ENCODE measurements around the gene PRKD2. TPM values are rescaled to one million over a fixed set of nuclear protein-coding genes. Genes with fewer than 3 reads are reported as not detected.

The PRKD2 gene
- total and polyA plus RNA-seq, 2 of the 8 experiments (the other 6 are each of a cell fraction or from before 2014, with no cell fraction given) = 24.4 to 63.8 TPM

DNA sequence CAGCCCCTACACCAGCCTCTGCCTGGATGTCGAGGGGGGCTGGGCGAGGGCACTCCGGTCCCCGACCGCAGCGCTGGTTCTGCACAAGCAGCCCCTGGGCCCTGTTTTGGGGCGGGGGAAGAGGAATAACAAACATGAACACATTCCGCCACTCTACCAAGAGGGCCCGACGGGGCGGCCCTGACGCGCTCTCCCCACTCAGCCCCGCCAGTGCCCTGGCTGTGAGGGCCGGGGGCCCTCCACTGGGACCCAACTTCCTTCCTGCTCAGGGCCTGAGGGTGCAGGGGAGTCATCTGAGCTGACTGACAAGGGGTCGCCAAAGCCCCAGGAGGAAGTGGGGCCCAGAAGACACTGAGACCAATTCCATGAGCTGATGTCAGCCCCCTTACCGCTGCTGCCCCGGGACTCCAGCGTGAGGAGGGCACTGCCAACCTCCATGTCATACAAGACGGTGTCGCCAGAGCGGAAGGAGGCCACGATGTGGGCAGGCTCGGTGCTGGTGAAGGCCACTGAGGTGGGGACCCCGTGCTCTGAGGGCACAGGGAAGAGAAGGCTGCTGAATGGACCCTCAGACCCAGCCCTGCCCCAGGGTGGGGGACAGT is 5.6 kb upstream of the PRKD2 start:
- Histone ChIP-seq H2BK120ac (replicated peaks; ENCODE audit: low read depth, low read length) (no peak overlapping the region), H4K20me1 (replicated peaks in 1 of 2; ENCODE audit: control insufficient read depth in 1 of 2, insufficient read depth in 2 of 2, low read length in 2 of 2) (peaks cover 12 to 32% of the 10 kb centered on the region in 2 experiments), H2BK20ac (ENCODE audit: low read length) (no peak overlapping the region), H4K5ac (ENCODE audit: insufficient read length, low read depth, low read length) (no peak overlapping the region), H3K9ac (replicated peaks in 1 of 4; ENCODE audit: extremely low read depth in 1 of 4, low read depth in 3 of 4, low read length in 3 of 4) (no peak overlapping the region), H4K91ac (replicated peaks; ENCODE audit: insufficient read length, low read length) (no peak overlapping the region), H3K4me1 (replicated peaks in 1 of 4; ENCODE audit: control insufficient read depth in 3 of 4, insufficient read depth in 4 of 4, low read length in 3 of 4) (peaks cover 0 to 12% (median 2%) of the 10 kb centered on the region in 4 experiments; a peak in 6 of 7 replicates), H3K36me3 (ENCODE audit: control insufficient read depth in 2 of 4, insufficient read depth in 4 of 4, low read length in 3 of 4) (peaks cover 20 to 68% (median 53%) of the 10 kb centered on the region in 4 experiments), H2BK15ac (ENCODE audit: low read length) (no peak overlapping the region), H3K56ac (replicated peaks; ENCODE audit: insufficient read length, low read depth, low read length) (no peak overlapping the region), H4K8ac (ENCODE audit: extremely low read depth, insufficient read depth, low read length) (no peak overlapping the region; the same call in 1 of the 2 replicates), H3K4me2 (ENCODE audit: insufficient read depth in 1 of 2, low read depth in 2 of 2, low read length in 2 of 2) (no peak overlapping the region), H3K14ac (ENCODE audit: insufficient read length) (no peak overlapping the region), H3K27me3 (replicated peaks in 1 of 4; ENCODE audit: control insufficient read depth in 3 of 4, extremely low read depth in 1 of 4, insufficient read depth in 3 of 4, low read length in 3 of 4) (no peaks in the 10 kb centered on the region), H2BK12ac (ENCODE audit: low read depth, low read length) (no peak overlapping the region), H3K18ac (ENCODE audit: extremely low read depth, low read length) (no peak overlapping the region), H2AK5ac (ENCODE audit: low read depth, low read length) (no peak overlapping the region), H3K27ac (ENCODE audit: low read depth, low read length) (peak overlapping the region; percentile 15; the same call in 1 of the 2 replicates), H3K9me3 (ENCODE audit: insufficient read depth in 2 of 2, low read depth in 1 of 2, low read length in 1 of 2) (no peaks in the 10 kb centered on the region), H2BK5ac (ENCODE audit: low read depth, low read length) (peak overlapping the region; percentile 63; the same call in 1 of the 2 replicates), H3K79me1 (ENCODE audit: low read depth, low read length) (peaks cover 8% of the 10 kb centered on the region; the same call in 1 of the 2 replicates), H2AFZ (ENCODE audit: low read length) (no peak overlapping the region), H3K23ac (ENCODE audit: insufficient read length) (no peak overlapping the region), H3K79me2 (ENCODE audit: control insufficient read depth in 1 of 2, insufficient read depth in 2 of 2, low read length in 2 of 2) (peaks cover 0 to 3% of the 10 kb centered on the region in 2 experiments; a peak in 1 of 4 replicates), H3K4ac (replicated peaks; ENCODE audit: insufficient read length, low read depth, low read length) (no peak overlapping the region), H3K23me2 (ENCODE audit: low read depth, low read length) (no peaks in the 10 kb centered on the region; the same call in 1 of the 2 replicates), H3K4me3 (ENCODE audit: extremely low read depth in 1 of 4, insufficient read depth in 2 of 4, low read depth in 3 of 4, low read length in 4 of 4) (no peak overlapping the region)
- no peak for FAIRE-seq
- DNase-seq (ENCODE audit: low read depth in 1 of 2, low spot score in 2 of 2) = no peak
- ChIA-PET POLR2A (ENCODE audit: partially characterized antibody) (interaction anchor here (0.8 to 1.9 kb wide), 4 partner anchors 9 to 31 kb away, joined by 3 to 4 read pairs (median 4); partner anchors contain the start of gene FKRP), CTCF (ENCODE audit: partially characterized antibody) (interaction anchor here (0.5 to 15.8 kb wide), 6 partner anchors 11 to 56 kb away, joined by 3 to 188 read pairs (median 4); no protein-coding TSS in a partner anchor)
- 95% methylated on average over 19 of the region's 25 CpGs; no CpG with 5 or more reads in 1 of the 2 experiments for WGBS, 2 experiments (ENCODE audit: extremely low coverage in 1 of 2, insufficient coverage in 1 of 2, insufficient read length in 1 of 2, insufficient replicate concordance in 2 of 2, low coverage in 1 of 2, low lambda C conversion rate in 2 of 2, missing lambda C conversion rate in 1 of 2)
- no peak for TF ChIP-seq FOSL1 (IDR thresholded peaks at IDR 0.05; ENCODE audit: insufficient read depth, low read depth, low read length)
- TF ChIP-seq, protein P1, sequence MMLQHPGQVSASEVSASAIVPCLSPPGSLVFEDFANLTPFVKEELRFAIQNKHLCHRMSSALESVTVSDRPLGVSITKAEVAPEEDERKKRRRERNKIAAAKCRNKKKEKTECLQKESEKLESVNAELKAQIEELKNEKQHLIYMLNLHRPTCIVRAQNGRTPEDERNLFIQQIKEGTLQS (IDR thresholded peaks at IDR 0.05; ENCODE audit: insufficient read depth, low read depth, low read length) = no peak
- no peak for TF ChIP-seq EGR1 (IDR thresholded peaks at IDR 0.05; ENCODE audit: borderline replicate concordance, low read depth, low read length)
- no peak for TF ChIP-seq SP4 (IDR thresholded peaks at IDR 0.05; ENCODE audit: low read length)
- TF ChIP-seq SP2 (IDR thresholded peaks at IDR 0.05; ENCODE audit: low read length) = no peak
- no peak for TF ChIP-seq ASH2L (IDR thresholded peaks at IDR 0.05; ENCODE audit: low read length)
- no peak for TF ChIP-seq CHD2 (IDR thresholded peaks at IDR 0.05; ENCODE audit: low read length)
- TF ChIP-seq SIN3A (conservative IDR thresholded peaks at IDR 0.05 in 1 of 2, IDR thresholded peaks at IDR 0.05 in 1 of 2; ENCODE audit: low read depth in 1 of 2, low read length in 2 of 2) = no peak
- TF ChIP-seq JUN (IDR thresholded peaks at IDR 0.05; ENCODE audit: low read depth, low read length) = no peak

All from H1 (cell line).